Measurements from ENCODE around the gene FARS2. TPM values are rescaled to one million over a fixed set of nuclear protein-coding genes. Genes with fewer than 3 reads are reported as not detected.

Gene FARS2
- total and polyA plus RNA-seq, 2 of the 13 experiments (the other 11 are each of a cell fraction or from before 2014, with no cell fraction given) = 15.4 to 26.0 TPM

GRCh38 chr6:5671601-5672559 lies 410.6 kb downstream of the FARS2 start:
- no peak overlapping the region for H3K4me3 ChIP-seq (replicated peaks in 1 of 3; ENCODE audit: insufficient read depth in 1 of 3, low read depth in 2 of 3, low read length in 3 of 3)
- POLR2A ChIA-PET = no interaction called here
- 96% methylated on average over 22 of the region's 22 CpGs for WGBS (ENCODE audit: low lambda C conversion rate)
- H3K4me1 ChIP-seq (ENCODE audit: insufficient read depth, low read length) = no peaks in the 10 kb centered on the region
- no peak for DNase-seq (ENCODE audit: low spot score)
- BruUV-seq (replicated peaks) = no TSS peak
- H2AFZ ChIP-seq (ENCODE audit: low read length) = no peak overlapping the region
- intact Hi-C loops (cut with micrococcal nuclease; ENCODE audit: unreplicated experiment) = no loop called here
- no peak overlapping the region for H3K27ac ChIP-seq (ENCODE audit: extremely low read length, insufficient read depth, low read length)
- H3K9ac ChIP-seq (ENCODE audit: insufficient read depth, low read depth, low read length) = no peak overlapping the region
- H3K36me3 ChIP-seq (replicated peaks in 1 of 2; ENCODE audit: control insufficient read depth in 1 of 2, insufficient read depth in 2 of 2, low read length in 2 of 2) = no peaks in the 10 kb centered on the region
- no peaks in the 10 kb centered on the region for H3K79me2 ChIP-seq (ENCODE audit: insufficient read depth, low read length)
- in situ Hi-C loops (cut with HindIII; ENCODE audit: extremely low pct_ligation_motif_present, low pct_unique_long_range_greater_than_20kb) = no loop called here
- H3K27me3 ChIP-seq (ENCODE audit: control insufficient read depth in 1 of 2, insufficient read depth in 2 of 2, low read length in 2 of 2) = no peaks in the 10 kb centered on the region
- no peaks in the 10 kb centered on the region for H4K20me1 ChIP-seq (ENCODE audit: insufficient read depth, low read length)
- H3K4me2 ChIP-seq (ENCODE audit: low read depth, low read length) = no peak overlapping the region
- CTCF ChIA-PET (ENCODE audit: low intra/inter-chr PET ratio, low total read pairs) = no interaction called here
- no peaks in the 10 kb centered on the region for H3K9me3 ChIP-seq (ENCODE audit: low read length)
- no peak for FAIRE-seq
- ATAC-seq = no peak; the same call in 2 of the 3 replicates
- TF ChIP-seq FOSL2 (CRISPR knock-in tag; IDR thresholded peaks at IDR 0.05) = no peak
- no peak for TF ChIP-seq POGK (CRISPR knock-in tag; conservative IDR thresholded peaks at IDR 0.05)
- no peak for TF ChIP-seq ZNF572 (CRISPR knock-in tag; IDR thresholded peaks at IDR 0.05)
- no peak for TF ChIP-seq CBX5 (CRISPR knock-in tag; IDR thresholded peaks at IDR 0.05; ENCODE audit: borderline replicate concordance)
- TF ChIP-seq HOXA9 (CRISPR knock-in tag; IDR thresholded peaks at IDR 0.05; ENCODE audit: borderline replicate concordance) = no peak
- no peak for TF ChIP-seq U2AF2 (IDR thresholded peaks at IDR 0.05; ENCODE audit: low read depth, low read length)
- TF ChIP-seq ZNF20 (CRISPR knock-in tag; IDR thresholded peaks at IDR 0.05) = no peak
- no peak for TF ChIP-seq ZHX2 (IDR thresholded peaks at IDR 0.05; ENCODE audit: low read depth)
- TF ChIP-seq ZHX2 (CRISPR knock-in tag; IDR thresholded peaks at IDR 0.05; ENCODE audit: borderline replicate concordance) = no peak
- no peak for TF ChIP-seq HHEX (CRISPR knock-in tag; IDR thresholded peaks at IDR 0.05)
- no peak for TF ChIP-seq TFE3 (CRISPR knock-in tag; IDR thresholded peaks at IDR 0.05)
- TF ChIP-seq IRX3 (CRISPR knock-in tag; IDR thresholded peaks at IDR 0.05; ENCODE audit: borderline replicate concordance, low read depth) = no peak
- no peak for TF ChIP-seq IKZF1 (IDR thresholded peaks at IDR 0.05)
- TF ChIP-seq SUZ12 (IDR thresholded peaks at IDR 0.05; ENCODE audit: low read depth, low read length) = no peak
- no peak for TF ChIP-seq ZNF556 (CRISPR knock-in tag; IDR thresholded peaks at IDR 0.05; ENCODE audit: borderline replicate concordance)
- no peak for TF ChIP-seq MIER2 (CRISPR knock-in tag; IDR thresholded peaks at IDR 0.05)

Measured in HepG2 (cell line).